NCI-H2196 treated with DMSO at 0.1 percent for 48 hours (cell line): ENCODE results near the gene CUL4A.
A peak's percentile ranks its signal among the peaks of the same experiment; 100 is the strongest.

ENCODE experiments used
- DNase-seq: peaks from one replicate; lab custom pipeline; 2025; ENCODE audit not compliant: unreplicated experiment; lab: John Stamatoyannopoulos, UW

The CUL4A gene

DNA sequence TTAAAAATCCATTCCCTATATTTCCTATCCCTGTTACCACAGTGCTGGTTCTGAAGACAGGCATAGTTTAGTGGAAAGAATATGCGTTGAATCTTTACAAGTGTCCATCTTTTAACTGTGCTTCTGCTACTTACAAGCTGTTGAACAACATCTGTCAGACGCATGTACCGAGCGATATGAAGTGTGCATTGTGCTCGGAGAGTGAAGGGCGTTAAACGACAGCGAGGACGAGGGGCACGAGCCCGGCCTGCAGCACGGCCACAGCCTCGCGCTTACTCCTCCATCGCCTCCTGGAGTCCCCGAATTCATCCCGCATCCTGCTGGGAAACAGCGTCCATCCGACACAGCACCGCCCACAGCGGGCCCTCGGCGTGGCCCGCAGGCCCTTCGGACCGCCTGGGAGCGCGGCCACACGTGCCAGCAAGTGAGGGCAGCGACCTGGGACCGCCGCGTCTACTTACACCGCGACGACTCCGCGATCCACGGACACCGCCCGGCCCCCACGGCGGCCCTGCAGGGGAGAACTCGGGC is 1.5 kb upstream of the CUL4A start:
- DNase-seq: no peak

DNA sequence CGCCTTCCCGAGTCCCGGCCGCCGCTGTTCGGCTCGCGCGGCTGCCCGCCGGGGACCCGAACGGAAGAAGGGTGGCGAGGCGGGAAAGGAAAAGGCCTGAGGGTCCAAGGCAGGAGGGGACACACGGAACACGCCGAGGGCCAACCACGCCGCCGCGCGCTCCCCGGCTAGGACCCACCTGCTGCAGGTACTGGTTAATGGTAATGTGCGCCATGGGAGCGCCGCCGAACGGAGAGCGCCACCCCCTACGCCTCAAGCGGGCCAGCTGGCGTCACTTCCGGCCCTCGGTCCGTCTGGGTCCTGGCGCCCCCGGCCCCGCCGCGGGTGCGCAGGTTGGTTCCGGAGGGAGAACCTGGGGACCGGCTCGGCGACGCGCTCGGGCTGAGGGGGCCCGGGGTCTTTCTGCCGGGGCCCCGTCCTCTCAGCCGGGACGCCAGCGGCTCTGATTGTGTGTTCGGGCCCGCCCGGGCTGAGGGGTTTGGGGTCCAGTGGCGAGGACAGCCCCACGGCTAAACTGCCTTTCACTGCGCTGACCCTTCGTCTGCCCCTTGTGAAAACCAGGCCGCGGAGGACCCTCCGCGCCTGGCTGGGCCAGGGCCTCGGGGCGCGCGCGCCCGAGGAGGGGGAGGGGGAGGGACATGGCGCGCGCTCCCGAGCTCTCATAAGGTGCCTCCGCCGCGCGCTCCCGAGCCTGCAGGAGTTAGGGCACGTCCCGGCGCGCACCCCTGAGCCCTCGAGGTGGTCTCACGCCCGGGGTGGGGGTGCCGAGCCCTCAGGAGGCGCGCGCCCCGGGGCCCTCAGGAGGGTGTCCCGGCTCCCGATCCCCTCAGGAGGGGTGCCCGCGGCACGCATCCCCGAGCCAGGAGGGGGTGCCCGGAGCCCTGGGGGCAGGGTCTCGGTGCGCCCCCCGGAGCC is 735 bp upstream of the CUL4A start, which contains the start of gene PCID2:
PCID2 (minus strand) TSS at position 249 of the 915 bp plus-strand sequence; CDS start at position 214, 35 bp downstream.
- DNase-seq: peak; percentile 48

- no peak for DNase-seq
These were observed 477 bp downstream of the CUL4A start for GRCh38 chr13:113209759-113210421.

DNA sequence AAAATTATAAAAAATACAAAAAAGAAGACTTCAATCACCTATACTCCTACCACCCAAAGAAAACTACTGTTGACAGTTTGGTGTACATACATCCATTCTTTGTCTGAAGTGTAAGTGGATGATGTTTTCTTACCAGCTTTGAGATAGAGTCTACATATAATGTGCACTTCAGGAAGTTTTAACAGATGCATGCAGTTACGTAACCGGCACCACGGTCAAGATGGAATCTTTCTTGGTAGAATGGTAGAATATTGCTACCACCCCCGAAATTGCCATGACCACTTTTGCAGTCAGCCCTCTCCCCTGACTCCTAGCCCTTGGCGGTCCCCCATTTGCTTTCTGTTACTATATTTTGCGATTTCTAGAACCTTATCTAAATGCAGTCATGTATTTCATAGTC is 1.4 kb downstream of the CUL4A start:
- no peak for DNase-seq

GRCh38 chr13:113211774-113212173 is 2.4 kb downstream of the CUL4A start:
- no peak for DNase-seq

GRCh38 chr13:113216254-113217048 is 7.0 kb downstream of the CUL4A start:
- peak; percentile 13 for DNase-seq

DNA sequence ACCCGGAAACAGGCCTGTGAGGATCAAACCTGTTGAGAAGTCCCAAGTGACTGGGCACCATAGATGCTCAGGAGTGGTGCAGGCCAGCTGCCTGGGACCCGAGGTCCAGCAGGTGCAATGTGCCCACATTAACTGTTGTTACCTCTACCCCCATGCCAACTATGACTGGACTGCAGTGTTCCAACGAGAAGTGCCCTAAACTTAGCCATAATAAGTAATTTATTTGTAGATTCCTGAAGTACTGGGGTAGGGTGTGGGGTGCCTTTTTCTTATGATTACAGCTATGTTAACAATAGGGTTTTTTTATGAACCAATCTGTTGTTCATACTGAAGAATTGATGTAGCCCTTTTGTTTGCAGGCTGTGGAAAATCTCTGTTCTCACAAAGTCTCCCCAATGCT is 9.2 kb downstream of the CUL4A start:
- DNase-seq: no peak

DNA sequence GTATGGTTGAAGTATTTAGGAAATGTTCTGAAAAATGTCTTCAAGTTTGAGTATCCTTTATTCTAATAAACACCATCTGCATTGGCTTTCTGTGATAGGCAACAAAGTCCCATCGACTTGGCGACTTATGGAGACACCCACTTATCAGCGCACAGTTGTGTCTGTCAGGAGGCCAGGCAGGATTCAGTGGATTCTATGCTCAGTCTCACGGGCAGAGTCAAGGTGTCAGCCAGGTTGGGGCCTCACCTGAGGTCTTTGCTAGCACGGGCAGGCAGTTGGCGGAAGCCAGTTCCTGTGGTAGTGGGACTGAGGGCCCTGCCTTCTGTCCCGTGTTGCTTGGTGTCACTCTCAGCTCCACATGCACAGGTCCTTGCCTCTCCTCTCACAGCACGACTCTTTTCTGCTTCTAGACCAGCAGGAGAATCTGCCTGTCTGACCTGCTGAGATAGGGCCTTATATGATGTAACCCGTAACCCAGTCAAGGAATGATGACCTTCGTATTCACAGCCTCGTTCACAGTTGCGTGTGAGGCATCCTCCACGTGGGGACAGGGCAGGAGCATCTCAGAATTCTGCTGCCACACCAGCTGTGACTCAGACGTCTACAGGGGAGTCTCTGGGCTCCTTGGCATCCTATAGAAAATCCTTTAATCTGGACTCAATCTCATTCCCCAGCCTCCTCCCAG is 10.0 kb downstream of the CUL4A start:
- DNase-seq: no peak

- no peak for DNase-seq
These were observed 10.8 kb downstream of the CUL4A start for GRCh38 chr13:113220141-113220598.

GRCh38 chr13:113220877-113221276 is 11.5 kb downstream of the CUL4A start:
- DNase-seq: no peak

DNA sequence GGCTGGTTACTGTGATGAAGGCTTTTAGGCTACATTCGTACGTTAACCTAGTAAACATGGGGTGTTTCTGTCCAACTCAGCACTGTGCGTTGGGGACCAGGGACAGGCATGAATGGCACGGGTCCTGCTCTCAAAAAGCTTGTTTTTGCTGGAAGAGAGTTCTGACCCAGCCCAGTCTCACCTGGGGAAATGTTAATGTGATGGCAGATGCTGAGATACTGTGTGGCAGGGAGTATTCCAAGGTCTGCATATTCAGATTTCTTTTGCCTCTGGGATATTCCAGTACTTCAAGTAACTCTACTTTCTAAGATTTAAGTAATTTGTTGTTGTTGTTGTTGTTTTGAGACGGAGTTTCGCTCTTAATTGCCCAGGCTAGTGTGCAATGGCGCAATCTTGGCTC is 13.7 kb downstream of the CUL4A start:
- DNase-seq: no peak

DNA sequence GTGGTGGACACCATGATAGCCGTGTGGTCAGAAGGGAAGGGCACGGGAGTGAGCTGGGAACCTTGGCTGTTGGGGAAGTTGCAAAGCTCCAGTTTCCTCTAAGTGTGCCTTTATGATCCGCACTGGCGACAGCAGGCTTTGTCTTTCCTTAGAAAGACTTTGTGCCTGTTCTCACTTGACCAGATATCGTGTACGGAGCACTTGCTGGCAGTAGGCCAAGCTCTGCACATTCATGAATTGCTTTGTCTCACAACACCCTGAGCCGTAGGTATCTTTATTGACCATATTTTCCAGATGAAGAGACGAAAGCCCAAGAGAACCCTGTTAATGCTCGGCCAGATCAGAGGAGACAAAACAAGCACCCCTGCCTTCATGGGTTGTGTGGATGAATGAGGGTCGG is 15.1 kb downstream of the CUL4A start:
- no peak for DNase-seq

DNA sequence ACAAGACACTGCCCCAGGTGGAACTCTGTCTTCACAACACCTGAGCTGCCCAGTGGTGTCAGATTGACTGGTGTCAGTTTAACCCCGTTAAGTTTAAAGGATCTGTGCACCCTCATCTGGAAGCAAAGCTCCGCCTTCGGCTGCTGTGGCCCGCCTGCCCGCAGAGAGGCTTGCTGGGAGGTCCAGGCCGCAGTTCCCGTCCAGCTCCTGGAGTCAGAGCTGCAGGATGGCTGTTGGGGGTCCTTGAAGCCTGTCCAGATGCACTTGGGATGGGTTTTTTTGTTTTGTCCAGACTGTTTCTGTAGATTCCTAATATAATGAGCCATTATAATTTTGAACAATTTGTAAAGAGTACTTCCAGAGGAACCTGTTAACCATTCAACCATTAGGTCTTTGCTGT is 16.1 kb downstream of the CUL4A start:
- DNase-seq: no peak

- DNase-seq: no peak
These were observed 17.5 kb downstream of the CUL4A start for GRCh38 chr13:113226873-113227450.

DNA sequence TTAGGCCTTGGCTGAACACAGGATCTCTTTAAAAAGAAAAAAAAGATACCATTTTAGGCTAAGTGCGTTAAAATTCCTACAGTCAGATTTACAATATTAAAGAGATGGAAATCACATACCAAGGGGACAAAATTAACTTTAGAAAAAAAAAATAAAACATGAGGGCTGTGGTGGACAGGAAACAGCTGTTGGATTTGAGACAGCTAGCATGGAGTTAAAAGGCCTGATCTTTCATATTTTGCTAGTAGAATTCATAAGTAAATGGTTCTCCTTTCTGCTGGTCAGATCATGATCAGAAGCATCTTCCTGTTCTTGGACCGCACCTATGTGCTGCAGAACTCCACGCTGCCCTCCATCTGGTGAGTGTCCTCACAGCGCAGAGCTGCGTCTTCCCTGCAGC is 19.7 kb downstream of the CUL4A start:
- no peak for DNase-seq

- no peak for DNase-seq
These were observed 20.4 kb downstream of the CUL4A start for GRCh38 chr13:113229791-113230190.

- no peak for DNase-seq
These were observed 22.1 kb downstream of the CUL4A start for GRCh38 chr13:113231306-113232207.

DNA sequence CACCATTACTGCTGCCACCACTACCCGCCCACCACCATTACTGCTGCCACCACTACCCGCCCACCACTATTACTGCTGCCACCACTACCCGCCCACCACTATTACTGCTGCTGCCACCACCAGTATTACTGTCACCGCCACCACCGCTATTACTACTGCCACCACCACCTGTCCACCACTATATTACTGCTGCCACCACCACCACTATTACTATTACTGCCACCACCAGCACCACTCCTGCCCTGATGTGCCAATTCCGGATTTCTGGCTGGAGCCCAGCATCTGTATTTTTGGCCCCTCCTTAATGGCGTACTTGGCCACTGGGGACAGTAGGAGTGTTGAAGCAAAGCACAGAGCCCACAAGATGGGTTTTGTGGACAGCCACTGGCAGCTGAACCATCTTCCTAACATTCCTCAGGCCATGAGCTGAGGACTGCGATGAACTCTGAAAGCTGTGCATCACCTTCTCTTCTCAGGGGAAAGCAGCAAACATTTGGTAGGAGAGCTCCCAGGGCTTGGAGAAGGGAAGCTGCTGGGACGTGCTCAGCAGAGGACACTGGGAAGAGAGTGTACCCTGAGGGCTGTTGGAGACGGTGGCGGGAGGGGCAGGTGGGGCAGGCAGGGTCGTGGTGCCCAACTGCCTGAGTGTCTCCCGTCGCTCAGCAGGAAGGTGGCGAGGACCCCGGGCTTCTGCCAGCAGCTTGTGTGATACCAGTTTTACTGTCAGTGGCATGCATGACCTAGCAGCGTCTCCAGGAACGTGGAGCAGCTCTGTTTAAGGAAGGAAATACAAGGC is 23.0 kb downstream of the CUL4A start:
- DNase-seq: no peak
